GM04504 (cell line): ENCODE measurements around the gene NAXE.
"Not testable (repeated sequence)": the region's sequence is repeated elsewhere in the genome, so short reads cannot be mapped to it uniquely, and the experiment has no call there.

Experiments used
- DNase-seq: peaks from one replicate; pipeline ENCODE4 v3.0.0-alpha.2; 2012; ENCODE audit warnings: low read depth

The NAXE gene

DNA sequence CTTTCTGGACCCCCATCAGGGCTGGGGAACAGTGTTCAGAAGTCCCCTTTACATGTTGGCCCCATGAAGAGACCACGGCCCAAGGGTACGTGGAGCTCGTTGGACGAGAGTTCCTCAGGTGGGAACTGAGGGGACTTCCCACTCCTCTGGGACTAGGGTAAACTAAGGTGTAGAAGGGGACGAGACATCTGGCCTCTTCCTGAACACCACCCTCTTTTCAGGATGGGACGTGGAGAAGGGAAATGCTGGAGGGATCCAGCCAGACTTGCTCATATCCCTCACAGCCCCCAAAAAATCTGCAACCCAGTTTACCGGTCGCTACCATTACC, 2.0 kb downstream of the NAXE start:
- DNase-seq: no peak

GRCh38 chr1:156594190-156594589, 2.6 kb downstream of the NAXE start:
- no peak for DNase-seq

GRCh38 chr1:156595016-156595415, 3.4 kb downstream of the NAXE start:
- DNase-seq: no peak

DNA sequence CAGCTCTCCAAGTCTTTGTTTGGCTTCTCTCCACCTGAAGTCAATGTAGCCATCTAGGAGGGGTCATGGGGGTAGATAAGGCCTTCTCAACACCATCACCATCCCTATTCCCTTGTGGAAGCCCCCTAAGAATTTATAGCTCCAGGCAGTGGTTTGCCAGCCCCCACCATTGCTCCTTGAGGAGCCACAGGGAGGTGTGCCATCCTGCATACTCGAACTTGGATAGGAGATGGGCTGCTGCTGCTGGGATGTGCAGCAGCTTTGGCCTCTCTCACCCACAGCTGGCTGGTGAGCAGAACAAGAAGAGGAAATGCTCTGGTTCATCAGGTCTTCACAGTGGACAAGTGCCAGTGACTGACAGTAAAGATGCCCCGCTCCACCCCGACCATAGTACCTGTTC, 4.8 kb downstream of the NAXE start:
- no peak for DNase-seq

GRCh38 chr1:156598125-156598524, 6.5 kb downstream of the NAXE start:
- no peak for DNase-seq

DNA sequence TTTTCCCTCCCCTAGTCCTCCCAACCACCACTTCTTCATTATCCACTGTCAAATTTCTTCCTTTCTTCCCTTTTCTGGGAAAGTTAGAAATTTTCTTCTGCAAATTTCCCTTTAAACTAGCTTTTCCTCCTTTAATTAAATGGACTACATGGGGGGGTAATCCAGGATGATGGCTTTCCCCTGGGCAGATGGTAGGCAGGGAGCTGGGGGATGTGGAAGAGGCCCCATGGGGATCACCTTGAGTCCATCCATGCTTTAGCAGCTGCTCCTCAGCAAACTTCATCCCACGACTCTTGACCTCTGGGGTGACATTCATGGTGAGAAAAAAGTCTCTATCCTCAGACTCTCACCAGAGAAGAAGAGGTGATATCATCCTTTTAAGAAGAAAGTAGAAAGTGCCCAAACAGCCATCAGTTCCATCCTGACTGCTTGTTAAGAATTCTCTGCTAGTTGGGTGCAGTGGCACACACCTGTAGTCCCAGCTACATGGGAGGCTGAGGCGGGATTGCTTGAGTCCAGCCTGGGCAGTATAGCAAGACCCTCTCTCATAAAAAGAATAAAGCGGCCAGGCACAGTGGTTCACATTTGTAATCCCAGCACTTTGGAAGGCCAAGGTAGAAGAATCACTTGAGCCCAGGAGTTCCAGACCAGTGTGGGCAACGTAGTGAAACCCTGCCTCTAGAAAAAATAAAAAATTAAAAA, 7.3 kb downstream of the NAXE start:
- no peak for DNase-seq

- DNase-seq: no peak
Observed at GRCh38 chr1:156599811-156600210, 8.2 kb downstream of the NAXE start.

- no peak for DNase-seq
Observed at GRCh38 chr1:156600733-156601121, 9.2 kb downstream of the NAXE start.

DNA sequence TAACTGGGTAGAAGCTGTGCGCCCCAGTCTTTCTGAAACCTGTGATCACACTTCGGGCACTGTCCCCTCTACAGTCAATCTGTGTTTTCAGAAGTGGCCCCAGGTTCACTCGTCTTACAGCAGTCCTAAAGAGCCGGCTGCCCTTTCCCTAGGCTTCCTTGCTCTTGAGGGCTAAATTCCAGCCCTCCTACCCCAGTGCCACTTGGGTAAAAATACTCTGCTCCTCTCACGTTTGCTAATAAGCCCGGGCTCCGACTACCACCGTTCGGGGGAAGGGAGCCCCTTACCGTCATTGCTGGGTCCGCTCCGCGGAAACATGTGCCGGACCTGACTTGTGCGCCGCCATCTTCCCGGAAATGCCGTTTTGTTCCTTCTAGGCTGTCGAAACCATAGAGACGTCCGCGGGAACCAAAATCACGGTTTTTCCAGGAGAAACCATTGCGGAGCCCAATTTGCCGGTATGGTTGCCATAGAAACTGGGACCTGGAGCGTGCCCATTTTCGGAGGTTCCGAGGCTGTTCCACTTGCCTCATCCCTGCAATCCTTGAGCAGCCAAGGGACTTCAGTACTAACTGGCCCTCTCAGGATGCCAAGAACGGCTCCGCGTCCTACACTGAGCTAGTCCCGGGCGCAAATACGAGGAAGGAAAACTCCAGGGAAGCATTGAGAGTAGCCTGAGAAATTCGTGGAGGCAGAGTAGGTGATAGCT, 9.7 kb downstream of the NAXE start, which contains the start of gene GPATCH4:
Gene GPATCH4, minus strand, starts transcription at position 358 of the 709 bp plus-strand sequence.
- peak; percentile 84 for DNase-seq

GRCh38 chr1:156601892-156602291, 10.3 kb downstream of the NAXE start:
- no peak for DNase-seq

- DNase-seq: no peak
Observed at GRCh38 chr1:156602557-156602993, 11.0 kb downstream of the NAXE start.

GRCh38 chr1:156607344-156607743, 15.8 kb downstream of the NAXE start:
- DNase-seq: not testable (repeated sequence)

GRCh38 chr1:156608036-156608674, 16.6 kb downstream of the NAXE start:
- DNase-seq: peak; percentile 50

DNA sequence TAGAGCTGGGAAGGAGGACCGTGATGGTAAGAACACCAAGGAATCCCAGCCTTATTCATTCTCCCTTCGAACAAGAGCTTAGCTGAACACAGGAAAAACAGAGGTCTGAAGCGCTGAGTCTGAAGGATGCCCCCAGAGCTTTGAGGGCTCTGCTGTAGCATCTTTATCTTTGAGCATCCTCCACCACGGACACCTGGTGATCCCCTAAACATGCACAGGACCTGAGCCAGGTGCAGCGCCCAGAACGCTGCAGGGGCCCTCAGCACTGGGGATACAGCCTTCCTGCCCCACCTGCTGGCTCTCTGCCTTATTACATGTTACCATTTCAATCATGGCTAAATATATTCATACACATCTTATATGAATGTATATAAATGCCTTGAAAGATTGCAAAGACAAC, 17.4 kb downstream of the NAXE start:
- no peak for DNase-seq

- DNase-seq: not testable (repeated sequence)
Observed at GRCh38 chr1:156610072-156610471, 18.5 kb downstream of the NAXE start.

DNA sequence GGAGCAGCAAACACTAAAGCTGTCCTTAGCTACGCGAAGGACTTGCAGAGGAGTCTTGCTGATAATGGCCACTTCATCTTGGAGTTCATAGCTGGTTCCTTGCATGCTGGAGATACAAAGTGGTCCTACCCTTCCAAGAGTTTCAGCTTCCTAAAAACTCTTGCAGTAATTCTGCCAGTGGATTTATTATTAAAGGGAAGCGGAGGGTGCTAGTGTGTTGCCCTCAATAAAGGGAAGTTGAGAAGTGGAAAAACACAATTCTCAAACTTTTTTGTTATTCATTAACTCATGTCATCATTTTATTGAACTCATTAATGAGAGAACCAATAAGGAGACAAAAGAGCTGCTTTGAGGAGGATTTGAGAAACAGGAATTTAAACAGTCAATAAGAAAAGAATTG, 21.1 kb downstream of the NAXE start:
- no peak for DNase-seq

DNA sequence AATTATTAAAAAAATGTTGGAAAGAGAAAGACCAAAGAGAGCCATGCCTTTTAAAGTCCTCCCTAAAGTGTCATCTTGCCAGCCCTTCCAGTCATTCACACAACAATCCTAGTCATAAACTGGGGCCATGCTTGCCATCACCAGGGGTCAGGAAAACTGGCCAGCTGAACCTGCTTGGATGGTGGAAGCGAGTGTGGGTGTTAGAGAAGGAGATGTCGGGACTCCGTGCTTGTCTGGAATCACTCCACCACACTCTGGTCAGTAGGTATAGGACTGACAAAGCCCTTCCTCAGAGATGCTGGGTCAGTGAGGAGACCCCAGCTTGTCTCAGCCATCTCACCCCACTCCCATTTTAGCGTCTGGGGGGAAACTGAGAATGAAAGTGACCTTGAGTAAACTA, 24.4 kb downstream of the NAXE start:
- no peak for DNase-seq

- no peak for DNase-seq
Observed at GRCh38 chr1:156616463-156616862, 24.9 kb downstream of the NAXE start.

GRCh38 chr1:156618853-156619581, 27.4 kb downstream of the NAXE start, which contains the start of gene HAPLN2:
Gene HAPLN2 (plus strand): TSS chr1:156619415. CDS start chr1:156623491, 4,076 bp downstream.
- DNase-seq: no peak

- no peak for DNase-seq
Observed at GRCh38 chr1:156619582-156619955, 28.0 kb downstream of the NAXE start.

- no peak for DNase-seq
Observed at GRCh38 chr1:156622581-156623297, 31.2 kb downstream of the NAXE start.
